ENCODE measurements around the gene LIPH. TPM values are rescaled to one million over a fixed set of nuclear protein-coding genes. Genes with fewer than 3 reads are reported as not detected.

Gene LIPH
- total and polyA plus RNA-seq, 2 of the 8 experiments (the other 6 are each of a cell fraction or from before 2014, with no cell fraction given) = 0.08 TPM; not detected in 1

GRCh38 chr3:185526349-185526951, 25.9 kb downstream of the LIPH start (continued):
- TF ChIP-seq BACH1 (IDR thresholded peaks at IDR 0.05; ENCODE audit: low read length) = no peak
- no peak for TF ChIP-seq POU5F1 (IDR thresholded peaks at IDR 0.05; ENCODE audit: low read depth, low read length)
- TF ChIP-seq SP4 (IDR thresholded peaks at IDR 0.05; ENCODE audit: low read length) = no peak
- no peak for TF ChIP-seq BCL11A (IDR thresholded peaks at IDR 0.05; ENCODE audit: low read depth in 2 of 2, low read length in 2 of 2)
- TF ChIP-seq CHD2 (IDR thresholded peaks at IDR 0.05; ENCODE audit: low read length) = no peak

All from H1 (cell line).